Keratinocyte (primary cell): ENCODE data around the gene HOXD8. TPM values are rescaled to one million over a fixed set of nuclear protein-coding genes. Genes with fewer than 3 reads are reported as not detected.
A peak's percentile ranks its signal among the peaks of the same experiment; 100 is the strongest.

Experiments used
- DNase-seq: peaks from one replicate; pipeline ENCODE4 v3.0.0-alpha.2; 2011; ENCODE audit warnings: low read depth, missing footprints, low spot score
- FAIRE-seq: peaks from 2 replicates; lab custom pipeline; 2011; peaks lifted over from hg19 to GRCh38; lab: Jason Lieb, UNC
- H2AFZ ChIP-seq: 2 replicates; pipeline ENCODE4 v1.6.0; 2012; ENCODE audit warnings: low read length, control low read depth, inconsistent platforms; ENCODE audit not compliant: control insufficient read depth
- H3K27ac ChIP-seq: 2 replicates; pipeline ENCODE4 v1.5.1; 2011; ENCODE audit warnings: low read length; ENCODE audit not compliant: control insufficient read depth, insufficient read depth
- H3K27me3 ChIP-seq: 3 replicates; pipeline ENCODE4 v1.6.0; 2011; ENCODE audit warnings: low read length; ENCODE audit not compliant: control insufficient read depth, insufficient read depth; ENCODE audit errors: extremely low read depth
- H3K36me3 ChIP-seq, 2 experiments: 2 replicates in 1 of 2; 3 replicates in 1 of 2; pipeline ENCODE4 v1.5.1; 2011; ENCODE audit warnings: low read length in 2 of 2, mild to moderate bottlenecking in 1 of 2; ENCODE audit not compliant: control insufficient read depth in 2 of 2, insufficient read depth in 2 of 2; ENCODE audit errors: extremely low read depth in 1 of 2
- H3K4me1 ChIP-seq: 3 replicates; pipeline ENCODE4 v1.5.1; 2011; ENCODE audit warnings: low read length; ENCODE audit not compliant: control insufficient read depth, insufficient read depth; ENCODE audit errors: extremely low read depth
- H3K4me2 ChIP-seq: 3 replicates; pipeline ENCODE4 v1.6.0; 2011; ENCODE audit warnings: low read depth, low read length; ENCODE audit not compliant: control insufficient read depth, insufficient read depth; ENCODE audit errors: extremely low read depth
- H3K4me3 ChIP-seq, 3 experiments: fragments of 200-600 bp in 1 of 3; sonication (generic) in 1 of 3; 2 replicates in 2 of 3; 3 replicates in 1 of 3; pipeline ENCODE4 v1.5.1; 2011 to 2016; ENCODE audit warnings: low read length in 3 of 3, mild to moderate bottlenecking in 3 of 3, control low read depth in 2 of 3, inconsistent platforms in 1 of 3, low read depth in 1 of 3, mixed read lengths in 1 of 3, mixed run types in 1 of 3, moderate library complexity in 1 of 3; ENCODE audit not compliant: control insufficient read depth in 2 of 3, insufficient read depth in 2 of 3; ENCODE audit errors: extremely low read depth in 1 of 3
- H3K79me2 ChIP-seq: 2 replicates; pipeline ENCODE4 v1.6.0; 2012; ENCODE audit warnings: low read length; ENCODE audit not compliant: control insufficient read depth, insufficient read depth
- H3K9ac ChIP-seq: 3 replicates; pipeline ENCODE4 v1.6.0; 2011; ENCODE audit warnings: low read length; ENCODE audit not compliant: control insufficient read depth, insufficient read depth; ENCODE audit errors: extremely low read depth
- H3K9me1 ChIP-seq: 3 replicates; pipeline ENCODE4 v1.6.0; 2011; ENCODE audit warnings: low read length; ENCODE audit not compliant: control insufficient read depth, insufficient read depth; ENCODE audit errors: extremely low read depth
- H3K9me3 ChIP-seq: 2 replicates; pipeline ENCODE4 v1.5.1; 2012; ENCODE audit warnings: low read depth, low read length; ENCODE audit not compliant: control insufficient read depth
- H4K20me1 ChIP-seq: 3 replicates; pipeline ENCODE4 v1.6.0; 2011; ENCODE audit warnings: low read length; ENCODE audit not compliant: control insufficient read depth, insufficient read depth; ENCODE audit errors: extremely low read depth
- EZH2 ChIP-seq: IDR thresholded peaks from one replicate; pipeline ENCODE4 v1.6.1; 2012; ENCODE audit warnings: inconsistent platforms, mild to moderate bottlenecking, low read length, moderate library complexity
- dilution Hi-C: fragments of 300-500 bp; cut with MboI; formaldehyde crosslinking; loops from one replicate; pipeline ENCODE4 v1.7.0; 2020; ENCODE audit warnings: low sequenced_read_pairs; ENCODE audit not compliant: extremely low pct_ligation_motif_present
- polyA plus RNA-seq, 5 experiments: library from polyadenylated mRNA; depleted of rRNA in 3 of 5; stranded (reverse) in 3 of 5; stranded (forward) in 1 of 5; unstranded in 1 of 5; fragments of >200 nt; gene quantifications; 1 replicate in 1 of 5; 2 replicates in 3 of 5; 3 replicates in 1 of 5; pipeline versions ENCODE4 v1.2.1 to v1.2.3, GENCODE V29; 2011 to 2012; ENCODE audit warnings: missing spikeins in 2 of 5, low read depth in 1 of 5, low replicate concordance in 1 of 5
- TF ChIP-seq, protein P1 (sequence below), 3 experiments: IDR thresholded peaks in 1 of 3; conservative IDR thresholded peaks in 1 of 3; optimal IDR thresholded peaks in 1 of 3; 2 replicates in 2 of 3; 3 replicates in 1 of 3; pipeline versions ENCODE3 to v1.5.1; 2011; ENCODE audit warnings: low read length in 3 of 3, mild to moderate bottlenecking in 3 of 3, moderate library complexity in 2 of 3, control low read depth in 1 of 3, inconsistent platforms in 1 of 3; ENCODE audit not compliant: insufficient read depth in 2 of 3; ENCODE audit errors: extremely low read depth in 1 of 3

Gene HOXD8
- polyA plus RNA-seq, 1 donor (not counting 4 experiments of a cell fraction or from before 2014, with no cell fraction given), result not detected

DNA sequence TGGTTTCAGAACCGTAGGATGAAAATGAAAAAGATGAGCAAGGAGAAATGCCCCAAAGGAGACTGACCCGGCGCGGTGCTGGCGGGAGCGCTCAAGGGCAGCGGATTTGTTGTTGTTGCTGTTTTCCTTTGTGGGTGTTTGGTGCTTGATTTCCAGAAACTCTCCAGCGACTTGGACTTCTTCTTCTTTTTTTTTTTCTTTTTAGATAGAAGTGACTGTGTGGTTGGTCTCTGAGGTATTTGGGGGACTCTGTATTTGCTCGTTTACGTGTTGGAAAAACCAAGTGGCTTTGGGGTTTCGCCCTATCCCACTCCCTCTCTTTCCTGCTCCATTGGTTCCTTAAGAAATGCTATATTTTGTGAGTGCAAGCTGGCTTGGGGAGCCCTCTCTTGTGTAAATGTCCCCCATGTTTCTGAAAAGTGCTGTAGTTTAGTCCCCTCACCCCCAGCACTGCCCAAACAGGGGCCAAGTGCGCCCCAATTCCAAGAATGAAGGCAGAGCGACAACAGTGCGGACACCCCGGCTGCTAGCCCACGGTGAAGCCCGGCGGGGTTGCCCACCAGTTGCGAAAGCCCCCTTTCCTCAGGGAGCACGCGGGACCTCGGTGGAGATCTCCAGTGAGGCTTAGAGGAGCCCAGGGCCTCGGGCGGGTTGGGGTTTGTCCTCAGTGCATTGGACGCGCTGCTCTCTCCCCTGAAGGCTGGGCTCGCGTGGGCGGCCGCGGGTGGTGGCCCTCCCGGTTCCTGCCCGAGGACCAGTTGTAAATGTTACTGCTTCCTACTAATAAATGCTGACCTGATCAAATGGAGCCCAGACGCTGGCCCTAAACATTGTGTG is 5.2 kb upstream of the HOXD8 start:
- H3K27ac ChIP-seq, result no peak overlapping the region
- H3K4me2 ChIP-seq, result no peak overlapping the region
- H3K4me1 ChIP-seq, result no peaks in the 10 kb centered on the region
- no peaks in the 10 kb centered on the region for H3K9me3 ChIP-seq
- H3K9ac ChIP-seq, result no peak overlapping the region
- TF ChIP-seq, protein P1, sequence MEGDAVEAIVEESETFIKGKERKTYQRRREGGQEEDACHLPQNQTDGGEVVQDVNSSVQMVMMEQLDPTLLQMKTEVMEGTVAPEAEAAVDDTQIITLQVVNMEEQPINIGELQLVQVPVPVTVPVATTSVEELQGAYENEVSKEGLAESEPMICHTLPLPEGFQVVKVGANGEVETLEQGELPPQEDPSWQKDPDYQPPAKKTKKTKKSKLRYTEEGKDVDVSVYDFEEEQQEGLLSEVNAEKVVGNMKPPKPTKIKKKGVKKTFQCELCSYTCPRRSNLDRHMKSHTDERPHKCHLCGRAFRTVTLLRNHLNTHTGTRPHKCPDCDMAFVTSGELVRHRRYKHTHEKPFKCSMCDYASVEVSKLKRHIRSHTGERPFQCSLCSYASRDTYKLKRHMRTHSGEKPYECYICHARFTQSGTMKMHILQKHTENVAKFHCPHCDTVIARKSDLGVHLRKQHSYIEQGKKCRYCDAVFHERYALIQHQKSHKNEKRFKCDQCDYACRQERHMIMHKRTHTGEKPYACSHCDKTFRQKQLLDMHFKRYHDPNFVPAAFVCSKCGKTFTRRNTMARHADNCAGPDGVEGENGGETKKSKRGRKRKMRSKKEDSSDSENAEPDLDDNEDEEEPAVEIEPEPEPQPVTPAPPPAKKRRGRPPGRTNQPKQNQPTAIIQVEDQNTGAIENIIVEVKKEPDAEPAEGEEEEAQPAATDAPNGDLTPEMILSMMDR (optimal IDR thresholded peaks at IDR 0.05 in 1 of 3, IDR thresholded peaks at IDR 0.05 in 1 of 3, conservative IDR thresholded peaks at IDR 0.05 in 1 of 3; ENCODE audit: extremely low read depth in 1 of 3, insufficient read depth in 2 of 3, low read length in 3 of 3), result no peak
- peak; percentile 15 for TF ChIP-seq EZH2
- H3K36me3 ChIP-seq, result no peaks in the 10 kb centered on the region
- dilution Hi-C loops, result no loop called here
- H3K27me3 ChIP-seq, result peaks cover 94% of the 10 kb centered on the region
- no peak overlapping the region for H2AFZ ChIP-seq
- no peak overlapping the region for H3K4me3 ChIP-seq
- DNase-seq, result no peak
- H4K20me1 ChIP-seq, result no peaks in the 10 kb centered on the region
- no peaks in the 10 kb centered on the region for H3K9me1 ChIP-seq
- no peaks in the 10 kb centered on the region for H3K79me2 ChIP-seq
- no peak for FAIRE-seq

- FAIRE-seq, result no peak
- Histone ChIP-seq H2AFZ (no peak overlapping the region), H3K27ac (no peak overlapping the region), H3K4me3 (no peak overlapping the region), H4K20me1 (no peaks in the 10 kb centered on the region), H3K9ac (no peak overlapping the region), H3K79me2 (no peaks in the 10 kb centered on the region), H3K4me2 (no peak overlapping the region), H3K4me1 (no peaks in the 10 kb centered on the region), H3K27me3 (peaks cover 96% of the 10 kb centered on the region), H3K9me1 (no peaks in the 10 kb centered on the region), H3K36me3 (no peaks in the 10 kb centered on the region), H3K9me3 (no peaks in the 10 kb centered on the region)
- no peak for DNase-seq
- no peak for TF ChIP-seq EZH2
- TF ChIP-seq, protein P1 (optimal IDR thresholded peaks at IDR 0.05 in 1 of 3, IDR thresholded peaks at IDR 0.05 in 1 of 3, conservative IDR thresholded peaks at IDR 0.05 in 1 of 3; ENCODE audit: extremely low read depth in 1 of 3, insufficient read depth in 2 of 3, low read length in 3 of 3), result no peak
- dilution Hi-C loops, result no loop called here
Measured at GRCh38 chr2:176124947-176125771, 4.3 kb upstream of the HOXD8 start.
